HG03196 (cell line): ENCODE measurements around the gene DNAH2.

ENCODE experiments used
- ATAC-seq: cut with Tn5 transposase; IDR thresholded peaks from one replicate; pipeline ENCODE4 v1.9.1; 2021; ENCODE audit not compliant: unreplicated experiment

The DNAH2 gene

GRCh38 chr17:7716901-7717755, at the start of gene DNAH2:
TSS of gene DNAH2 (plus strand) at chr17:7717744. CDS start at chr17:7719735, 1,991 bp downstream.
- no peak for ATAC-seq

GRCh38 chr17:7668482-7668881, 49.1 kb upstream of the DNAH2 start:
- ATAC-seq: no peak

- no peak for ATAC-seq
Observed at GRCh38 chr17:7673239-7673638, 44.3 kb upstream of the DNAH2 start.

DNA sequence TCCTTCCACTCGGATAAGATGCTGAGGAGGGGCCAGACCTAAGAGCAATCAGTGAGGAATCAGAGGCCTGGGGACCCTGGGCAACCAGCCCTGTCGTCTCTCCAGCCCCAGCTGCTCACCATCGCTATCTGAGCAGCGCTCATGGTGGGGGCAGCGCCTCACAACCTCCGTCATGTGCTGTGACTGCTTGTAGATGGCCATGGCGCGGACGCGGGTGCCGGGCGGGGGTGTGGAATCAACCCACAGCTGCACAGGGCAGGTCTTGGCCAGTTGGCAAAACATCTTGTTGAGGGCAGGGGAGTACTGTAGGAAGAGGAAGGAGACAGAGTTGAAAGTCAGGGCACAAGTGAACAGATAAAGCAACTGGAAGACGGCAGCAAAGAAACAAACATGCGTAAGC, 42.6 kb upstream of the DNAH2 start:
- no peak for ATAC-seq

GRCh38 chr17:7676533-7676932, 41.0 kb upstream of the DNAH2 start:
- ATAC-seq: no peak

DNA sequence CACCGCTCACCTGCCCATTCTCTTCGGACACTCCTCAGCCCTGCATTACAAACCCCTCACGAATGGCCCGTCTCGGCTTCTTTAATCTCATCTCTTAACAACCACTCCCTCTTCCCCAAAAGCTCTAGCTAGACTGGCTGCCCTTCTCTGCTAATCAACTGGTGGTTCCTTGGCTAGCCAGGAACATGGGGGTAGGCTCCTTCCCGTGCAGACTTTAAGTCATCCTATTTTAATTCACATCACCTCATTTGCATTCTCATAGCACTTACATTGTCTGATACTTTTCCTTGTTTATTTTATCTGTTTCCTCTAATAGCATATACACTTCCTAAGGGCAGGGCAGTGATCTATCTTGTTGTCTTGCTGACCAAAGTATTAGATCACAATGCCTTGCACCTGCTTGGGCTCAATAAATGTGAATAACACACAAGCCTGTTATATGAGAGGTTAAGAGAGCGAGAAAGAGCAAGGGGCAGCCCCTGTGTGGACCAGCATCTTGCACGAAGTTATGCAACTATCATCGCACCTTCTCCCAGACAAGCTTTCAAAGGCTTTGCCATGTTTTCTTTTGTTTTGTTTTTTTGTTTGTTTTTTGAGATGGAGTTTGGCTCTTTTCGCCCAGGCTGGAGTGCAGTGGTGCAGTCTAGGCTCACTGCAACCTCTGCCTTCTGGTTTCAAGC, 40.0 kb upstream of the DNAH2 start:
- no peak for ATAC-seq

GRCh38 chr17:7684851-7685532, 32.6 kb upstream of the DNAH2 start:
- ATAC-seq: no peak

DNA sequence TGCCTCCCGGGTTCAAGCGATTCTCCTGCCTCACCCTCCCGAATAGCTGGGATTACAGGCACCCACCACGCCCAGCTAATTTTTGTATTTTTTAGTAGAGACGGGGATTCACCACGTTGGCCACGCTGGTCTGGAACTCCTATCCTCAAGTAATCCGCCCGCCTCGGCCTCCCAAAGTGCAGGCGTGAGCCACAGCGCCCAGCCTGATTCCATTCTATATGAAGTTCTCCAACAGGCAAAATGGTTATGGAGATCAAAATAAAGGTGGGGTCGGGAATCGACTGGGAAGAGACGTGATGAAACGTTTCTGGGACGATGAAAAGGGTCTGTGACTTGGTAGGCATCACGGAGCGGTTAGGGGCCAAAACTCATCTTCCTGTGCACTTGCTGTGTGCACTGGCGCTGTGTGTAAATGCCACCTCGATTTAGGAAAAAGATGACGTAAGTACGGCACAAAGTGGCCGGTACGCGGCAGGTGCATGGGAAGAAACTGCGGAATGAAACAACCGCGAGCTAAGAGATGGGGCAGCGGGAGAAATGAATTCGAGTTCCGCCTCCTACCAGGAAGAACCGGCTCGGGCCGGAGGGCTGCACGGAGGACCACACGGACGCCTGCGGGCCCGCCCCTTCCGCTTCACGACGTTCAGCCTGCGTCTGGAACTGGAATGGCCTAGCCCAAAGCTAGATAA, 31.9 kb upstream of the DNAH2 start:
- peak; percentile 59 for ATAC-seq

DNA sequence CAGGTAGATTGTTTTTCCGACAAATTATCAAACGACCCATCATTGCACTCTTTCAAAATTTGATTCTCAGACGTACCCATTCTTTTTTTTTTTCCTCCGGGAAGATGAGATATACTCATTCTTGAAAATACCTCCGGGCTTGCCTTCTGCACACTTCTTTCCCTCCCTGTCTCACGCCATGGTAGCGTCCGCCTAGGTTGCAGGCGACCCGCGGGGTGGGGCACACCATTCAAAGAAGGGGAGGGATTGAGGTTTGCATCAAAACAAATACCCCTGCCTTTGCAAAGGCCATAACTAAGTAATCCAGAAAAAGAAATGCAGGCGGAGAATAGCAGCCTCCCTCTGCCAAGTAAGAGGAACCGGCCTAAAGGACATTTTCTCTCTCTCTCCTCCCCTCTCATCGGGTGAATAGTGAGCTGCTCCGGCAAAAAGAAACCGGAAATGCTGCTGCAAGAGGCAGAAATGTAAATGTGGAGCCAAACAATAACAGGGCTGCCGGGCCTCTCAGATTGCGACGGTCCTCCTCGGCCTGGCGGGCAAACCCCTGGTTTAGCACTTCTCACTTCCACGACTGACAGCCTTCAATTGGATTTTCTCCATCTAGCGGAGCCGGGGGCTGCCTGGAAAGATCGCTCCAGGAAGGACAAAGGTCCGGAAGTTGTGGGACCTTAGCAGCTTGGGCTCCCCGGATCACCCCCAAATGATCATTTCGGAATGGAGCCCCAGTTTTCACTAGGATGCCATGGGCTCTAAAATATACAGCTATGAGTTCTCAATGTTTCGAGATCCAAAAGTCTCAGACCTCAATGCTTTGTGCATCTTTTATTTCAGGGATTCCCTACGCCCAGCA, 31.1 kb upstream of the DNAH2 start:
- ATAC-seq: peak; percentile 42

- ATAC-seq: peak; percentile 37
Observed at GRCh38 chr17:7687072-7687907, 30.3 kb upstream of the DNAH2 start, which contains the start of gene TP53. TSS of gene TP53 (minus strand) at chr17:7687490. CDS start at chr17:7676594, 10,896 bp downstream.

DNA sequence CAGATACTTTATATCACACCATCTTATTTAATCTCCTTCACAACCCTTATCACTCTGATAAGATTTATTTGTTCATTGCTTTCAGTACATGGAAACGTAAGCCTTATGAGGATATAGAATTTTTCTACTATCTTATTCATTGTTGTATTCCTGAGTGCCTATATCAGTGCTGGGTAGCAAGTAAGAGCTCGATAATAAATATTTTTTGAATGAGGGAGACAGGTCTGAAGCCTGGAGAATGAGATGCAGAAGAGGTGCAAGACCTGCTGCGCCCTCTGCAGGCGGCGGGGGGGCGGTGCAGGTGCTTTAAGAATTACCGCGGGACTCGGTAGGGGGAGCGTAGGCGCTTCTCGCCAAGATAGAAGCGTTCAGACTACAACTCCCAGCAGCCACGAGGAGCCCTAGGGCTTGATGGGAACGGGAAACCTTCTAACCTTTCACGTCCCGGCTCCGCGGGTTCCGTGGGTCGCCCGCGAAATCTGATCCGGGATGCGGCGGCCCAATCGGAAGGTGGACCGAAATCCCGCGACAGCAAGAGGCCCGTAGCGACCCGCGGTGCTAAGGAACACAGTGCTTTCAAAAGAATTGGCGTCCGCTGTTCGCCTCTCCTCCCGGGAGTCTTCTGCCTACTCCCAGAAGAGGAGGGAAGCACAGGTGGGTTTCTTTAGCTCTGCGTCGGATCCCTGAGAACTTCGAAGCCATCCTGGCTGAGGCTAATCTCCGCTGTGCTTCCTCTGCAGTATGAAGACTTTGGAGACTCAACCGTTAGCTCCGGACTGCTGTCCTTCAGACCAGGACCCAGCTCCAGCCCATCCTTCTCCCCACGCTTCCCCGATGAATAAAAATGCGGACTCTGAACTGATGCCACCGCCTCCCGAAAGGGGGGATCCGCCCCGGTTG, 29.4 kb upstream of the DNAH2 start, which contains the start of gene WRAP53:
WRAP53 (plus strand) TSS at position 570 of the 900 bp plus-strand sequence; CDS start at position 742, 172 bp downstream.
- ATAC-seq: peak; percentile 63

DNA sequence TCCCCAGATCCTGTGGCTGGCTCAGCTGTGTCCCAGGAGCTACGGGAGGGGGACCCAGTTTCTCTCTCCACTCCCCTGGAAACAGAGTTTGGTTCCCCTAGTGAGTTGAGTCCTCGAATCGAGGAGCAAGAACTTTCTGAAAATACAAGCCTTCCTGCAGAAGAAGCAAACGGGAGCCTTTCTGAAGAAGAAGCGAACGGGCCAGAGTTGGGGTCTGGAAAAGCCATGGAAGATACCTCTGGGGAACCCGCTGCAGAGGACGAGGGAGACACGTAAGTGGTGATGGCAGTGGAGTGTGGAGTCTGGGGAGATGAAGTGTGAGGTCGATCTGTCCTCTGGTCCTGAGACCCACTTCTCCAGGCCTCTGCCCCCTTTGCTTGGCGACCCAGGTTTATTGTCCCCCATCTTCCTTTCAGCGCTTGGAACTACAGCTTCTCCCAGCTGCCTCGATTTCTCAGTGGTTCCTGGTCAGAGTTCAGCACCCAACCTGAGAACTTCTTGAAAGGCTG, 28.7 kb upstream of the DNAH2 start:
- ATAC-seq: no peak

DNA sequence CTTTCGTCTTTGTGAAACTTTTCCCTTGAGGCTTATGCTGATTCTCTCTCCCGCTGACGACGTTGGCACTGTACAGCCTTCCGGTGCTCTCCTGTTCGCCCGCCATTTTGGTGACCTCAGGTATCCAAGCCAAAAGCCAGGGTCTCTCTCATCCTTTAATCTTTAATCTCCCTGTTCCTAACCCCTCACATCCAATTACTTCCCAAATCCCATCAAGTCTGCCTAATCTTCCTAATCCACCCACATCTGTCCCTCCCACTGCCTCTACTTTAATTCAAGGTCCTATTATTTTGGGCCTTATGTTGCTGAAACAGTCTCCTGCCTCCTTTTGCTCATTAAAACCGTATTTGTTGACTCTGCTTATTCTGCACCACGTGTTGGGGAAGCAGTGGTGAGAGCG, 22.0 kb upstream of the DNAH2 start:
- no peak for ATAC-seq

DNA sequence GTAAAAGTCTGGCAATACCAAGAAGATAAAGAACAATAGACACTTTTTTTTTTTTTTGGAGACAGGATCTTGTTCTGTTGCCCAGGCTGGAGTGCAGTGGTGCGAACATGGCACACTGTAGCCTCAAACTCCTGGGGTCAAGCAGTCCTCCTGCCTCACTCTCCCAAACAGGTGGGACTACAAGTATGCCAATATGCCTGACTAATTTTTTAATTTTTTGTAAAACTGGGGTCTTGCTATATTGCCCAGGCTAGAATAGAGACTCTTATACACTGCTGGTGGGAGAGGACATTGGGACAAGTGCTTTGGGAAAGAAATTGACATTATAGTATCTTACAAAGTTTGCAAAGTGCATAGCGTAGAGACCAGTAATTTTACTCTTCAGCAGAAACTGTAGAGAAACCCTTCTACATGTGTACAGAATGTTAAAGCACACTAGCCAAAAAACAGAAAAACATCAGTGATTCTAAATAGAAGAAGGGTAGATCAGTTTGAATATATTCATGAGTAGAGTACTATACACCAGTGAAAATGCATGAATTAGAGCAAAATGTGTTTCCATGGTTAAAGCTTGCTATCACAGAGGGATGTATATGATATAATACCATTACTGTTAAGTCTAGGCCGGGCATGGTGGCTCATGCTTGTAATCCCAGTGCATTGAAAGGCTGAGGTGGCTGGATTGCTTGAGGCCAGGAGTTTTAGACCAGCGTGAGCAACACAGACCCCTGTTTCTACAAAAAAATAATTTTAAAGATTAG, 19.5 kb upstream of the DNAH2 start:
- no peak for ATAC-seq

- ATAC-seq: no peak
Observed at GRCh38 chr17:7700510-7700909, 17.0 kb upstream of the DNAH2 start.

DNA sequence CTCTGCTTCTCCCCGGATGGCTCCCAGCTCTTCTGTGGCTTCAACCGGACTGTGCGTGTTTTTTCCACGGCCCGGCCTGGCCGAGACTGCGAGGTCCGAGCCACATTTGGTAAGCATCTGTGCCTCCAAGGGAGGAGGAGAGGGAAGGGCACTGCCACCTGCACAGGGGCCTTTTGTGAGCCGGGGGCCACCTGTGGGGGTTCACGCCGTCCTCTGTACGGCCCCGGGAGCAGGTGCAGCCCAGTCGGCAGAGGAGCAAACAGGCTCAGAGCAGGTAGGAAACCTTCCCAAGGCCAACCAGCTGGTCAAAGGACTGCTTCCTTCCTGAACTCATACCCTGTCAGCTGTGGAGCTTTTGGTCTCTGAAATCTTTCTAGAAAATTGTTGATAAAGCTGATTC, 15.9 kb upstream of the DNAH2 start:
- ATAC-seq: no peak

DNA sequence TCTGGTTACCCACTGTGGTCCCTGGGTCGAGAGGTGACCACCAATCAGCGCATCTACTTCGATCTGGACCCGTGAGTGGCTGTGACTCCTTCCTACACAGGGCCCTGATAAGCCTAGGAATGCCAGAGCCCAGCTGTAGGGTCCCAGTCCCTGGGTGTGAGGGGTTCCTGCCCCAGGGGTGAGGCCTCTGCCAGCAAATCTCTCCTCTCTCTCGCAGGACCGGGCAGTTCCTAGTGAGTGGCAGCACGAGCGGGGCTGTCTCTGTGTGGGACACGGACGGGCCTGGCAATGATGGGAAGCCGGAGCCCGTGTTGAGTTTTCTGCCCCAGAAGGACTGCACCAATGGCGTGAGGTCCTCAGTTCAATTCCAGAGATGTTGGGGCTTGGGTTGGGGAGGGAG, 14.8 kb upstream of the DNAH2 start:
- ATAC-seq: no peak
